IPS DF 4.7 (cell line): ENCODE data around the gene CLIC1.
A peak's percentile ranks its signal among the peaks of the same experiment; 100 is the strongest.

ENCODE experiments used
- DNase-seq: peaks from one replicate; pipeline ENCODE4 v3.0.0-alpha.2; 2013; ENCODE audit warnings: low spot score; ENCODE audit errors: extremely low read depth

CLIC1 gene

GRCh38 chr6:31702819-31703716 is 33.3 kb downstream of the CLIC1 start, which contains the start of gene ABHD16A:
TSS of gene ABHD16A (minus strand) at chr6:31703324. CDS start at chr6:31703281, 43 bp downstream.
- DNase-seq, result peak; percentile 95

- no peak for DNase-seq
Measured at GRCh38 chr6:31702405-31702818, 33.9 kb downstream of the CLIC1 start.

GRCh38 chr6:31701666-31702404 is 34.5 kb downstream of the CLIC1 start:
- no peak for DNase-seq

- DNase-seq, result no peak
Measured at GRCh38 chr6:31700740-31701401, 35.5 kb downstream of the CLIC1 start.

GRCh38 chr6:31697555-31697954 is 38.8 kb downstream of the CLIC1 start:
- DNase-seq, result no peak

GRCh38 chr6:31693535-31693934 is 42.8 kb downstream of the CLIC1 start:
- DNase-seq, result no peak

- DNase-seq, result no peak
Measured at GRCh38 chr6:31692886-31693285, 43.4 kb downstream of the CLIC1 start.

- no peak for DNase-seq
Measured at GRCh38 chr6:31692353-31692752, 44.0 kb downstream of the CLIC1 start.

GRCh38 chr6:31691564-31692108 is 44.7 kb downstream of the CLIC1 start:
- DNase-seq, result no peak

- no peak for DNase-seq
Measured at GRCh38 chr6:31691078-31691463, 45.3 kb downstream of the CLIC1 start.

GRCh38 chr6:31690231-31691077 is 45.9 kb downstream of the CLIC1 start:
- no peak for DNase-seq

GRCh38 chr6:31689249-31690110 is 46.9 kb downstream of the CLIC1 start:
- DNase-seq, result no peak

GRCh38 chr6:31687860-31688693 is 48.3 kb downstream of the CLIC1 start:
- no peak for DNase-seq

GRCh38 chr6:31687321-31687720 is 49.0 kb downstream of the CLIC1 start:
- no peak for DNase-seq

- DNase-seq, result no peak
Measured at GRCh38 chr6:31686483-31686882, 49.8 kb downstream of the CLIC1 start.

GRCh38 chr6:31683591-31683990 is 52.7 kb downstream of the CLIC1 start:
- DNase-seq, result no peak

GRCh38 chr6:31681135-31681671 is 55.1 kb downstream of the CLIC1 start:
- no peak for DNase-seq
